ENCODE data around the gene SLC25A17. TPM values are rescaled to one million over a fixed set of nuclear protein-coding genes. Genes with fewer than 3 reads are reported as not detected.
"Not testable (repeated sequence)": the region's sequence is repeated elsewhere in the genome, so short reads cannot be mapped to it uniquely, and the experiment has no call there.

SLC25A17 gene
- total and polyA plus RNA-seq, 8 donors = 4.6 to 27.0 (median 10.7) TPM; not detected in 1

DNA sequence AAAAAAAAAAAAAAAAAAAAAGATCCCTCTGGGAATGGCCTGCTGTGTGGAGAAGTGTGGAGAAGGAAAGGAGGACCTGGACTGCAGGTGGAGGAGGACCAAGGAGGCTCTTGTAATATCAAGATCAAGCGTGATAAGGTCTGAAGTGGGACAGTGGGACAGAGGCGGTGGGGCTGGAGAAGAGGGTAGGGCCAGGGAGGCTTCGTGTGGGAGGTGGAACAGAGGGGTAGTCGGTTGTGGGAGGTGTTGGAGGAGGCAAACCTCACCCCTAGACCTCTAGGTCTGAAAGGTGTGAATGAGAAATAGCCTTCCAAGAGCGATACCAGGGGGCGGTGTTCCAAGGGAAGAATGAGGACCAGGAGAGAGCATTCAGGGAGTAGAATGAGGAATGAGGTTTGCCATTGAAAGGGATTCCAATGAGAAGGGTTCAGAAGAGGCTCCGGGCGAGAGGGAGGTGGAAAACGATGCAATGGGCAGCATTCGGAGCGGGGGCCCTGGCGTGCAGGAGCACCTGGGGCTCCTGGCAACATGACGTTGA lies 95.7 kb downstream of the SLC25A17 start:
- intact Hi-C loops (cut with DNase I; ENCODE audit: low total_unique reads) = no loop called here
- Histone ChIP-seq H3K4me3 (no peak overlapping the region), H3K27ac (no peak overlapping the region), H3K9me3 (no peaks in the 10 kb centered on the region), H3K27me3 (no peaks in the 10 kb centered on the region), H3K4me1 (peaks cover 0 to 10% (median 4%) of the 10 kb centered on the region in 4 donors), H3K36me3 (no peaks in the 10 kb centered on the region)
- 88 to 95% (median 88%) methylated on average over 13 of the region's 13 CpGs for WGBS, 5 donors
- DNase-seq = no peak
- TF ChIP-seq POLR2A (IDR thresholded peaks at IDR 0.05) (no peak), EP300 (IDR thresholded peaks at IDR 0.05) (no peak), POLR2AphosphoS5 (IDR thresholded peaks at IDR 0.05) (no peak)
- TF ChIP-seq, protein P1, sequence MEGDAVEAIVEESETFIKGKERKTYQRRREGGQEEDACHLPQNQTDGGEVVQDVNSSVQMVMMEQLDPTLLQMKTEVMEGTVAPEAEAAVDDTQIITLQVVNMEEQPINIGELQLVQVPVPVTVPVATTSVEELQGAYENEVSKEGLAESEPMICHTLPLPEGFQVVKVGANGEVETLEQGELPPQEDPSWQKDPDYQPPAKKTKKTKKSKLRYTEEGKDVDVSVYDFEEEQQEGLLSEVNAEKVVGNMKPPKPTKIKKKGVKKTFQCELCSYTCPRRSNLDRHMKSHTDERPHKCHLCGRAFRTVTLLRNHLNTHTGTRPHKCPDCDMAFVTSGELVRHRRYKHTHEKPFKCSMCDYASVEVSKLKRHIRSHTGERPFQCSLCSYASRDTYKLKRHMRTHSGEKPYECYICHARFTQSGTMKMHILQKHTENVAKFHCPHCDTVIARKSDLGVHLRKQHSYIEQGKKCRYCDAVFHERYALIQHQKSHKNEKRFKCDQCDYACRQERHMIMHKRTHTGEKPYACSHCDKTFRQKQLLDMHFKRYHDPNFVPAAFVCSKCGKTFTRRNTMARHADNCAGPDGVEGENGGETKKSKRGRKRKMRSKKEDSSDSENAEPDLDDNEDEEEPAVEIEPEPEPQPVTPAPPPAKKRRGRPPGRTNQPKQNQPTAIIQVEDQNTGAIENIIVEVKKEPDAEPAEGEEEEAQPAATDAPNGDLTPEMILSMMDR (IDR thresholded peaks at IDR 0.05) = no peak

DNA sequence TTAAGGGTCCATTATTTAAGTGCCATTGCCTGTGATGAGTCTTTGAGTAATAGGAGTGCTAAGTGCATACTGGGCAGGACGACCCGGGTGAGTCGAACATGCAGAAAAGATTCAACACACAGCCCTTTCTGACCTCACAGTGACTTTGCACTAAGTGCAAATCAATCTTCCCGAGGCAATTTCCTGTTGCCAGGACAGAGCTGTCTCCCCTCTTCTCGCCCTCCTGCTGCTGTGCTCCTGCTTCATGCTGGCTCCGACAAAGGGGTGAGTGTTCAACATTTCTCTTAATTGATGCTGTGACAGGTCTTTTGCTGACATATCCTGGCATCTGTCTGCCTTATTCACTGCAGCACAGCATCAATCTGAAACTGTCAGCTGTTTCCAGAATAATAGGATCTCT lies 97.9 kb downstream of the SLC25A17 start:
- 9 to 19% (median 16%) methylated on average over 6 of the region's 6 CpGs for WGBS, 5 donors
- Histone ChIP-seq H3K27ac (peak overlapping the region in 3 of 5 donors; percentile 14 to 42 (median 39)), H3K4me3 (no peak overlapping the region), H3K27me3 (no peaks in the 10 kb centered on the region), H3K36me3 (no peaks in the 10 kb centered on the region), H3K4me1 (peaks cover 0 to 10% (median 3%) of the 10 kb centered on the region in 4 donors), H3K9me3 (no peaks in the 10 kb centered on the region)
- TF ChIP-seq, protein P1 (IDR thresholded peaks at IDR 0.05) = no peak
- no peak for TF ChIP-seq POLR2A (IDR thresholded peaks at IDR 0.05)
- no peak for TF ChIP-seq POLR2AphosphoS5 (IDR thresholded peaks at IDR 0.05)
- TF ChIP-seq EP300 (IDR thresholded peaks at IDR 0.05) = no peak
- peak in 1 of 2 donors; percentile 75 for DNase-seq
- intact Hi-C loops (cut with DNase I; ENCODE audit: low total_unique reads) = no loop called here

DNA sequence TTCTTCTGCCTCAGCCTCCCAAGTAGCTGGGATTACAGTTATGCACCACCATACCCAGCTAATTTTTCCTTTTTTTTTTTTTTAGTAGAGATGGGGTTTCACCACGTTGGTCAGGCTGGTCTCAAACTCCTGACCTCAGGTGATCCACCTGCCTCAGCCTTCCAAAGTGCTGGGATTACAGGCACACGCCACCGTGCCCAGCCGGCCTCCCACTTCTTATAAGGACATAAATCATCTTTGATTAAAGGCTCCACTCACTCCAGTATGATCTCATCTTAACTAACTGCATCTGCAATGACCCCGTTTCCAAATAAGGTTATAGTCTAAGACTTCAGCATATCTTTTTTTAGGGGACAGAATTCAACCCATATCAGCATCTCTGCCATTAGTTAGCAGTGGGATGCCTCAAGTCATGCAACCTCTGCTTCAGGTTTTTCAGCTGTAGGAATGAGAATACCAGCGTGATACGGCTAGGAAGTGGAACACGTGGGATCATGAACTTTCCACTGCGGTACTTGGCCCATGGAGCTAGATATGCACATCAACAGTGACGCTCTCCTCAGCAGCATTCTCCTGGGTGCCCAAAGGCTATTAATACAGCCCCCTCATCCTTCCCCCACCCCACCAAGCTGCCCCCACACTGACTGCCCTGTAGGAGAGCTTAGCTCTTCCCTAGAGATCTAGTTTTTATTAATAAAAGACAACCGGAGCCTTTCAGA lies 98.4 kb downstream of the SLC25A17 start:
- Histone ChIP-seq H3K9me3 (no peaks in the 10 kb centered on the region), H3K4me3 (no peak overlapping the region), H3K27ac (peak overlapping the region in 3 of 5 donors; percentile 14 to 42 (median 39)), H3K36me3 (no peaks in the 10 kb centered on the region), H3K4me1 (peaks cover 0 to 10% (median 3%) of the 10 kb centered on the region in 4 donors), H3K27me3 (no peaks in the 10 kb centered on the region)
- intact Hi-C loops (cut with DNase I; ENCODE audit: low total_unique reads) = no loop called here
- WGBS, 5 donors = 46 to 71% (median 55%) methylated on average over 11 of the region's 11 CpGs
- DNase-seq = peak in 1 of 2 donors; percentile 20
- TF ChIP-seq POLR2AphosphoS5 (IDR thresholded peaks at IDR 0.05) = no peak
- TF ChIP-seq POLR2A (IDR thresholded peaks at IDR 0.05) = no peak
- TF ChIP-seq EP300 (IDR thresholded peaks at IDR 0.05) = no peak
- TF ChIP-seq, protein P1 (IDR thresholded peaks at IDR 0.05) = no peak

DNA sequence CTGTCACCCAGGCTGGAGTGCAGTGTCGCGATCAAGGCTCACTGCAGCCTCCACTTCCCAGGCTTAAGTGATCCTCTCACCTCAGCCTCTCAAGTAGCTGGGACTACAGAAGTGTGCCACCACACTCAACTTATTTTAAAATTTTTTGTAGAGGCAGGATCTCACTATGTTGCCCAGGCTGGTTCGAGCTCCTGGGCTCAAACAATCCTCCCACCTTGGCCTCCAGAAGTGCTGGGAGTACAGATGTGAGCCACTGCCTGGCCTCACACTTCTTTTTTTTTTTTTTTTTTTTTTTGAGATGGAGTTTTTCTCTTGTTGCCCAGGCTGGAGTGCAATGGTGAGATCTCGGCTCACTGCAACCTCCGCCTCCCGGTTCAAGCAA lies 99.0 kb downstream of the SLC25A17 start:
- H3K9me3 ChIP-seq; intact Hi-C loops (cut with DNase I; ENCODE audit: low total_unique reads); DNase-seq; H3K27ac ChIP-seq; H3K4me3 ChIP-seq; H3K36me3 ChIP-seq; H3K27me3 ChIP-seq: not testable (repeated sequence)
- peaks cover 0 to 10% (median 3%) of the 10 kb centered on the region in 4 donors for H3K4me1 ChIP-seq
- WGBS, 5 donors = 91 to 95% (median 92%) methylated on average over 6 of the region's 6 CpGs

Small RNA genes within 50 kb of the gene (small RNA-seq; reads per million reads assigned to genes)
- gene JTBP1 (0 reads per million in 4 donors), gene MIR4766 (0 reads per million in 4 donors)

Other genes starting within 250 kb of the SLC25A17 start
- gene MRTFA, start 182.6 kb downstream of the SLC25A17 start, total RNA-seq = 100 to 1,000 TPM in 2 of 5 donors, 10 to 100 TPM in 3; 40.4 to 706 (median 99.8) TPM
- gene MRTFA, start 182.6 kb downstream of the SLC25A17 start, polyA plus RNA-seq = 10 to 100 TPM; 11.1 to 20.2 (median 14.7) TPM
- gene MCHR1, start 139.9 kb downstream of the SLC25A17 start, total RNA-seq = not detected
- gene MCHR1, start 139.9 kb downstream of the SLC25A17 start, polyA plus RNA-seq = under 1 TPM in 2 of 3 donors, not detected in 1; 0.08 to 0.25 TPM
- gene ST13, start 37.3 kb upstream of the SLC25A17 start, total RNA-seq = 100 to 1,000 TPM in 3 of 5 donors, 10 to 100 TPM in 2; 67.5 to 288 (median 105) TPM
- gene ST13, start 37.3 kb upstream of the SLC25A17 start, polyA plus RNA-seq = 100 to 1,000 TPM in 1 of 3 donors, 10 to 100 TPM in 2; 77.3 to 200 (median 83.8) TPM
- 10 to 100 TPM in 1 of 5 donors, 1 to 10 TPM in 4; 4.9 to 12.5 (median 6.4) TPM for gene XPNPEP3, start 37.8 kb upstream of the SLC25A17 start, total RNA-seq
- 1 to 10 TPM; 3.0 to 4.0 (median 3.4) TPM for gene XPNPEP3, start 37.8 kb upstream of the SLC25A17 start, polyA plus RNA-seq
- gene DNAJB7, start 42.8 kb upstream of the SLC25A17 start, total RNA-seq = not detected
- gene DNAJB7, start 42.8 kb upstream of the SLC25A17 start, polyA plus RNA-seq = not detected
- 10 to 100 TPM in 3 of 5 donors, 1 to 10 TPM in 2; 4.0 to 69.0 (median 17.1) TPM for gene RBX1, start 132.0 kb upstream of the SLC25A17 start, total RNA-seq
- gene RBX1, start 132.0 kb upstream of the SLC25A17 start, polyA plus RNA-seq = 10 to 100 TPM; 81.4 to 95.1 (median 85.0) TPM